GM12892 (cell line): ENCODE results near the gene CFAP53.

Experiments
- POLR2A ChIP-seq: IDR thresholded peaks from 2 replicates; pipeline ENCODE4 v1.6.1; 2011; ENCODE audit warnings: low read depth, low read length, control low read depth
- POLR2AphosphoS5 ChIP-seq: IDR thresholded peaks from 2 replicates; pipeline ENCODE4 v1.6.1; 2011; ENCODE audit warnings: low read depth, low read length, control low read depth

DNA sequence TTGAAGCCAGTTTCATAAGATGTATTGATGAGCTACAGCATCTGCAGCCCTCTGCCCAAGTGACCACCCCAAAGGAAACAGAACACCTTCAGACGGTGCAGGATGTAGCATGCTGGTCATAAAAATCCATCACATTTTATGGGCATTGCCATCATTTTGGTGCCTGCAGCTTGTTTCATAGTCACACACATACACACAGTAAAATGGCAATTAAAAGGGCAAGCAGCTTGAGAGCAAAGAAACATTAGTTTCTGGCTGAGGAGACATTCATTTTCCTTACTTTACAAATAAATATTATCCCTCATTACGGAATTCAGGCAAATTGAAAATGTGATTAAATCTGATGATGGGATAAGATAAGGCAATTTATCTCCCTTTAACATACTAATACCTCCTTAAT lies 84.7 kb downstream of the CFAP53 start:
- TF ChIP-seq POLR2AphosphoS5: no peak
- TF ChIP-seq POLR2A: no peak
